Measurements from ENCODE around the gene GLCE. TPM values are rescaled to one million over a fixed set of nuclear protein-coding genes. Genes with fewer than 3 reads are reported as not detected.

GLCE gene
- total RNA-seq, 1 donor from 2014 or later = 13.6 TPM

- Histone ChIP-seq H3K4me3 (ENCODE audit: insufficient read depth, low read depth, low read length) (no peak overlapping the region), H3K9ac (ENCODE audit: low read length) (no peak overlapping the region), H3K79me2 (ENCODE audit: insufficient read depth, low read length) (no peaks in the 10 kb centered on the region), H2AFZ (ENCODE audit: low read depth, low read length) (no peak overlapping the region), H3K4me2 (ENCODE audit: low read length) (no peak overlapping the region), H3K9me3 (ENCODE audit: insufficient read depth, low read depth, low read length) (no peaks in the 10 kb centered on the region), H3K4me1 (ENCODE audit: insufficient read depth, low read length) (no peaks in the 10 kb centered on the region), H3K27ac (ENCODE audit: low read depth, low read length) (no peak overlapping the region), H3K36me3 (ENCODE audit: insufficient read depth, low read length) (no peaks in the 10 kb centered on the region), H3K27me3 (ENCODE audit: insufficient read depth, low read length) (peaks cover 71% of the 10 kb centered on the region), H4K20me1 (ENCODE audit: insufficient read depth, low read length) (no peaks in the 10 kb centered on the region)
- H3K4me3 Mint-ChIP-seq (ENCODE audit: unreplicated experiment) = no peak overlapping the region
- no peaks in the 10 kb centered on the region for H3K36me3 Mint-ChIP-seq (ENCODE audit: low read depth, unreplicated experiment)
- H3K27ac Mint-ChIP-seq (ENCODE audit: unreplicated experiment) = no peak overlapping the region
- TF ChIP-seq CTCF (IDR thresholded peaks at IDR 0.05; ENCODE audit: insufficient read depth, low read depth, low read length) (no peak), EZH2 (IDR thresholded peaks at IDR 0.05; ENCODE audit: insufficient read depth, low read length) (no peak)
- H3K9me3 Mint-ChIP-seq (ENCODE audit: unreplicated experiment) = peaks cover 6% of the 10 kb centered on the region
- DNase-seq (ENCODE audit: low read depth) (no peak), FAIRE-seq (no peak)
- no peaks in the 10 kb centered on the region for H3K4me1 Mint-ChIP-seq (ENCODE audit: low read depth, unreplicated experiment)
- peaks cover 76% of the 10 kb centered on the region for H3K27me3 Mint-ChIP-seq (ENCODE audit: low read depth, unreplicated experiment)
Observed at GRCh38 chr15:69118089-69118488, 42.3 kb upstream of the GLCE start.

GRCh38 chr15:69119001-69119400 is 41.4 kb upstream of the GLCE start:
- no peaks in the 10 kb centered on the region for H3K36me3 Mint-ChIP-seq (ENCODE audit: low read depth, unreplicated experiment)
- peaks cover 74% of the 10 kb centered on the region for H3K27me3 Mint-ChIP-seq (ENCODE audit: low read depth, unreplicated experiment)
- Histone ChIP-seq H3K27me3 (ENCODE audit: insufficient read depth, low read length) (peaks cover 67% of the 10 kb centered on the region), H3K27ac (ENCODE audit: low read depth, low read length) (no peak overlapping the region), H3K9ac (ENCODE audit: low read length) (no peak overlapping the region), H3K36me3 (ENCODE audit: insufficient read depth, low read length) (no peaks in the 10 kb centered on the region), H4K20me1 (ENCODE audit: insufficient read depth, low read length) (no peaks in the 10 kb centered on the region), H3K4me3 (ENCODE audit: insufficient read depth, low read depth, low read length) (no peak overlapping the region), H3K4me2 (ENCODE audit: low read length) (no peak overlapping the region), H2AFZ (ENCODE audit: low read depth, low read length) (no peak overlapping the region), H3K79me2 (ENCODE audit: insufficient read depth, low read length) (no peaks in the 10 kb centered on the region), H3K4me1 (ENCODE audit: insufficient read depth, low read length) (no peaks in the 10 kb centered on the region), H3K9me3 (ENCODE audit: insufficient read depth, low read depth, low read length) (no peaks in the 10 kb centered on the region)
- no peak overlapping the region for H3K27ac Mint-ChIP-seq (ENCODE audit: unreplicated experiment)
- no peak overlapping the region for H3K4me3 Mint-ChIP-seq (ENCODE audit: unreplicated experiment)
- peaks cover 3% of the 10 kb centered on the region for H3K9me3 Mint-ChIP-seq (ENCODE audit: unreplicated experiment)
- TF ChIP-seq CTCF (IDR thresholded peaks at IDR 0.05; ENCODE audit: insufficient read depth, low read depth, low read length) (no peak), EZH2 (IDR thresholded peaks at IDR 0.05; ENCODE audit: insufficient read depth, low read length) (no peak)
- FAIRE-seq = no peak
- DNase-seq (ENCODE audit: low read depth) = no peak
- no peaks in the 10 kb centered on the region for H3K4me1 Mint-ChIP-seq (ENCODE audit: low read depth, unreplicated experiment)

GRCh38 chr15:69119683-69120395 is 40.6 kb upstream of the GLCE start:
- peaks cover 67% of the 10 kb centered on the region for H3K27me3 Mint-ChIP-seq (ENCODE audit: low read depth, unreplicated experiment)
- FAIRE-seq (no peak), DNase-seq (ENCODE audit: low read depth) (no peak)
- H3K36me3 ChIP-seq (ENCODE audit: insufficient read depth, low read length) = no peaks in the 10 kb centered on the region
- H4K20me1 ChIP-seq (ENCODE audit: insufficient read depth, low read length) = no peaks in the 10 kb centered on the region
- no peak overlapping the region for H3K9ac ChIP-seq (ENCODE audit: low read length)
- no peaks in the 10 kb centered on the region for H3K9me3 Mint-ChIP-seq (ENCODE audit: unreplicated experiment)
- H3K27me3 ChIP-seq (ENCODE audit: insufficient read depth, low read length) = peaks cover 61% of the 10 kb centered on the region
- no peak overlapping the region for H3K27ac ChIP-seq (ENCODE audit: low read depth, low read length)
- no peak overlapping the region for H3K4me3 Mint-ChIP-seq (ENCODE audit: unreplicated experiment)
- no peaks in the 10 kb centered on the region for H3K79me2 ChIP-seq (ENCODE audit: insufficient read depth, low read length)
- no peaks in the 10 kb centered on the region for H3K9me3 ChIP-seq (ENCODE audit: insufficient read depth, low read depth, low read length)
- H3K4me3 ChIP-seq (ENCODE audit: insufficient read depth, low read depth, low read length) = no peak overlapping the region
- H2AFZ ChIP-seq (ENCODE audit: low read depth, low read length) = no peak overlapping the region
- H3K4me1 ChIP-seq (ENCODE audit: insufficient read depth, low read length) = no peaks in the 10 kb centered on the region
- no peak overlapping the region for H3K27ac Mint-ChIP-seq (ENCODE audit: unreplicated experiment)
- H3K4me2 ChIP-seq (ENCODE audit: low read length) = no peak overlapping the region
- no peaks in the 10 kb centered on the region for H3K4me1 Mint-ChIP-seq (ENCODE audit: low read depth, unreplicated experiment)
- no peaks in the 10 kb centered on the region for H3K36me3 Mint-ChIP-seq (ENCODE audit: low read depth, unreplicated experiment)
- TF ChIP-seq CTCF (IDR thresholded peaks at IDR 0.05; ENCODE audit: insufficient read depth, low read depth, low read length) (no peak), EZH2 (IDR thresholded peaks at IDR 0.05; ENCODE audit: insufficient read depth, low read length) (no peak)
